Activated gamma-delta T cell treated with anti-CD3 and anti-CD28 coated beads, Interleukin-2, amount 50 U/mL, for 16 hours (primary cell): ENCODE data around the gene SERPINB6.

Experiments
- DNase-seq: peaks from one replicate; pipeline ENCODE4 v3.0.0-alpha.2; 2020; ENCODE audit warnings: low read depth

SERPINB6 gene

GRCh38 chr6:2999618-3000557, 28.5 kb upstream of the SERPINB6 start, which contains the start of gene NQO2:
Gene NQO2, plus strand, starts transcription at chr6:2999894. Its CDS starts 6,659 bp downstream, at chr6:3006553.
- peak; percentile 83 for DNase-seq

- peak; percentile 51 for DNase-seq
Measured at GRCh38 chr6:2998998-2999617, 27.7 kb upstream of the SERPINB6 start.

GRCh38 chr6:2998249-2998997, 27.1 kb upstream of the SERPINB6 start:
- DNase-seq, result peak; percentile 21

GRCh38 chr6:2993755-2994317, 22.5 kb upstream of the SERPINB6 start:
- DNase-seq, result no peak

GRCh38 chr6:2992330-2992979, 21.1 kb upstream of the SERPINB6 start:
- DNase-seq, result no peak

- DNase-seq, result no peak
Measured at GRCh38 chr6:2990932-2991506, 19.7 kb upstream of the SERPINB6 start.

GRCh38 chr6:2990248-2990931, 19.0 kb upstream of the SERPINB6 start:
- DNase-seq, result no peak

- peak; percentile 71 for DNase-seq
Measured at GRCh38 chr6:2989332-2990247, 18.2 kb upstream of the SERPINB6 start.

- peak; percentile 66 for DNase-seq
Measured at GRCh38 chr6:2988426-2989331, 17.3 kb upstream of the SERPINB6 start.

GRCh38 chr6:2988094-2988425, 16.7 kb upstream of the SERPINB6 start:
- no peak for DNase-seq

- DNase-seq, result no peak
Measured at GRCh38 chr6:2986722-2987221, 15.4 kb upstream of the SERPINB6 start.

- no peak for DNase-seq
Measured at GRCh38 chr6:2984738-2985406, 13.5 kb upstream of the SERPINB6 start.

GRCh38 chr6:2982426-2983117, 11.2 kb upstream of the SERPINB6 start:
- DNase-seq, result no peak

GRCh38 chr6:2980465-2980855, 9.1 kb upstream of the SERPINB6 start:
- DNase-seq, result no peak

- no peak for DNase-seq
Measured at GRCh38 chr6:2979819-2980464, 8.6 kb upstream of the SERPINB6 start.

GRCh38 chr6:2978923-2979322, 7.6 kb upstream of the SERPINB6 start:
- DNase-seq, result no peak
